Measurements from ENCODE around the gene HOXB4. TPM values are rescaled to one million over a fixed set of nuclear protein-coding genes. Genes with fewer than 3 reads are reported as not detected.
A peak's percentile ranks its signal among the peaks of the same experiment; 100 is the strongest.

Gene HOXB4
- polyA plus RNA-seq, 1 of the 3 experiments (the other 2 are of a cell fraction), result 0.03 TPM

DNA sequence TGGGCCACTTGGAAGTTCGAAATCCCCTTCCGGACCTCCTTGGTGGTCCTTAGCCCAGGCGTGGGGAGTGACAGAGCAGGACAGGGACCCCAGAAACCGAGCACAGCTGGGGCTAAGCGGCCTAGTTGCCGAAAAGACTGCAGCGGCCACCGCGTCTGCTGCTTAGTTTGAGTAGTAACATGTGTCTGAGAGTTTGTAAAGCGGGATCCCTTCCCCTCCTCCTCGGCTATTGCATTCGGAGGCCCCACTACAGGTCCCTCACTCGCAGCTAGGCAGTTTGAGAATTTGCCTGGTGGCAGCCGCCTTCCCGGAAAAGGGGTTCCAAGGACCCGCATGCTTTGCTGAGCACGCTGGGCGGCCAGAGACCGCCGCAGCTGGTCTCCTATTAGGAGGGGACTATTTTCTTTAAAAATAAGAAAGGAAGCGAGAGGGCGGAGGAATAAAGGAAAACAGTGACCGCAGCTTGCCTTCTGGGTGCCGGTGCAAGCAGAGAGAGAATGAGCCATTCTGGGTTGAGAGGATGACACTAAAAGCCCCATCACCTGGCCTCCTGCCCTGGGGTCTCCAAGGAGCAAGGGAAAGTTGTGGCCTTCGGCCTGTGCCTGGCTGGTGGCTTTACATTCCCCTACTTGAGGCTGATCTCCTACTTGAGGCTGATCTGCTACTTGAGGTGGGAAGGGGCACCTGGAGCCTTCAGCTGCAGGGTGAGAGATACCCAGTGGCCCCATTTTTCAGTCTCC, 16.6 kb upstream of the HOXB4 start (continued):
- TF ChIP-seq, protein P1, sequence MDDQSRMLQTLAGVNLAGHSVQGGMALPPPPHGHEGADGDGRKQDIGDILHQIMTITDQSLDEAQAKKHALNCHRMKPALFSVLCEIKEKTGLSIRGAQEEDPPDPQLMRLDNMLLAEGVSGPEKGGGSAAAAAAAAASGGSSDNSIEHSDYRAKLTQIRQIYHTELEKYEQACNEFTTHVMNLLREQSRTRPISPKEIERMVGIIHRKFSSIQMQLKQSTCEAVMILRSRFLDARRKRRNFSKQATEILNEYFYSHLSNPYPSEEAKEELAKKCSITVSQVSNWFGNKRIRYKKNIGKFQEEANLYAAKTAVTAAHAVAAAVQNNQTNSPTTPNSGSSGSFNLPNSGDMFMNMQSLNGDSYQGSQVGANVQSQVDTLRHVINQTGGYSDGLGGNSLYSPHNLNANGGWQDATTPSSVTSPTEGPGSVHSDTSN (IDR thresholded peaks at IDR 0.05), result no peak

DNA sequence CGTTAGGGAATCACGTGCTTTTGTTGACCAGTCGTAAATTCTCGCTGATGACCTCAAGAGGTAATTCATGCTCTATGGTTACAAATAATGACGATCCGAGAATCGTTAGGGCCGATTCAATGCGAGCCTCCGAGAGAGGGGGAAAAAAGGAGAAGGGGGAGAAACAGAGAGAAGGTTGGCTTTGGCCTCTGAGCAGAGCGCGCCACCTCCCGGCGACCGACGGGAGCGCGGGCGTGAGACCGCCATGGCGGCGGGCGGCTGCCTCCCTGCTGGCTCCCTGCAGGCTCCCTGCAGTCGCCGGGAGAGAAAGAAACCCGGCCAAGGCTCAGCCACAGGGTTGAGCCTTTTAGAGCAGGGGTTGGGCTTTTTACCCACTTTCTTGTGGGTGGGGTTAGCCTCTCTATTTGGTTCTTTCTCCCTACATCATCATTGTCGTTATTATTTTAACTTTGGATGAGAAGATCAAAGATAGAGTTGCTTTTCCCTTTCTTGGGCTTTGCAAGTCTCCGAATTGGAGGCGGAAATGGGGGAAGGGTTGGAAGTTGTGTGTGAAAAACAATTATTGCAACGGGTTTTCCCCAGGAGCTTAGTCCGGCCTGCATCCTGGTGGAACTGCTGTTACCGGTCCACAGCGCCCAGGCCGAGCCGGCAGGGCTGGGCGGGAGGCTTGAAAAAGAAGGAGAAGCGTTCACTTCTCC, 15.8 kb upstream of the HOXB4 start:
- CTCF ChIA-PET, result interaction anchor here (0.7 to 3.7 kb wide), 18 partner anchors 13 to 451 kb away, joined by 3 to 20 read pairs (median 4); partner anchors contain the start of genes HOXB1 and HOXB8
- 12% methylated on average over 33 of the region's 37 CpGs for WGBS (ENCODE audit: low lambda C conversion rate)
- peaks cover 4% of the 10 kb centered on the region for H3F3A ChIP-seq (replicated peaks; ENCODE audit: insufficient read depth)
- no peaks in the 10 kb centered on the region for H3K36me3 ChIP-seq (replicated peaks in 1 of 2; ENCODE audit: control insufficient read depth in 1 of 2, insufficient read depth in 2 of 2, low read length in 1 of 2)
- DNase-seq, result peak; percentile 96
- H3K4me2 ChIP-seq, result peak overlapping the region; percentile 17; the same call in 1 of the 2 replicates
- H3K79me2 ChIP-seq (ENCODE audit: insufficient read depth), result no peaks in the 10 kb centered on the region
- H4K20me1 ChIP-seq (ENCODE audit: insufficient read depth), result peaks cover 8% of the 10 kb centered on the region; the same call in 1 of the 2 replicates
- H3K9ac ChIP-seq, result no peak overlapping the region
- POLR2A ChIA-PET, result no interaction called here
- TF ChIP-seq SMC3 (IDR thresholded peaks at IDR 0.05; ENCODE audit: low read depth, low read length) (peak; percentile 93), GABPA (IDR thresholded peaks at IDR 0.05; ENCODE audit: low read depth) (no peak), RFX5 (IDR thresholded peaks at IDR 0.05; ENCODE audit: low read length) (no peak), RCOR1 (IDR thresholded peaks at IDR 0.05; ENCODE audit: low read length) (no peak), CHD2 (IDR thresholded peaks at IDR 0.05; ENCODE audit: low read length, partially characterized antibody) (no peak), ZBTB33 (IDR thresholded peaks at IDR 0.05; ENCODE audit: borderline replicate concordance, low read depth) (no peak), RAD21 (IDR thresholded peaks at IDR 0.05; ENCODE audit: low read length) (peak; percentile 86), USF2 (IDR thresholded peaks at IDR 0.05; ENCODE audit: borderline replicate concordance, low read depth, low read length) (no peak), NRF1 (IDR thresholded peaks at IDR 0.05; ENCODE audit: low read depth, low read length) (no peak; the same call in 1 of the 2 replicates), TAF1 (IDR thresholded peaks at IDR 0.05; ENCODE audit: borderline replicate concordance, low read depth, low read length) (no peak), MXI1 (IDR thresholded peaks at IDR 0.05; ENCODE audit: low read depth, low read length) (no peak), USF1 (IDR thresholded peaks at IDR 0.05; ENCODE audit: borderline replicate concordance, low read depth) (no peak), YY1 (IDR thresholded peaks at IDR 0.05; ENCODE audit: low read depth) (peak; percentile 84), FOXM1 (IDR thresholded peaks at IDR 0.05; ENCODE audit: low read depth) (no peak), MAX (IDR thresholded peaks at IDR 0.05; ENCODE audit: low read depth) (no peak)
- TF ChIP-seq, protein P2, sequence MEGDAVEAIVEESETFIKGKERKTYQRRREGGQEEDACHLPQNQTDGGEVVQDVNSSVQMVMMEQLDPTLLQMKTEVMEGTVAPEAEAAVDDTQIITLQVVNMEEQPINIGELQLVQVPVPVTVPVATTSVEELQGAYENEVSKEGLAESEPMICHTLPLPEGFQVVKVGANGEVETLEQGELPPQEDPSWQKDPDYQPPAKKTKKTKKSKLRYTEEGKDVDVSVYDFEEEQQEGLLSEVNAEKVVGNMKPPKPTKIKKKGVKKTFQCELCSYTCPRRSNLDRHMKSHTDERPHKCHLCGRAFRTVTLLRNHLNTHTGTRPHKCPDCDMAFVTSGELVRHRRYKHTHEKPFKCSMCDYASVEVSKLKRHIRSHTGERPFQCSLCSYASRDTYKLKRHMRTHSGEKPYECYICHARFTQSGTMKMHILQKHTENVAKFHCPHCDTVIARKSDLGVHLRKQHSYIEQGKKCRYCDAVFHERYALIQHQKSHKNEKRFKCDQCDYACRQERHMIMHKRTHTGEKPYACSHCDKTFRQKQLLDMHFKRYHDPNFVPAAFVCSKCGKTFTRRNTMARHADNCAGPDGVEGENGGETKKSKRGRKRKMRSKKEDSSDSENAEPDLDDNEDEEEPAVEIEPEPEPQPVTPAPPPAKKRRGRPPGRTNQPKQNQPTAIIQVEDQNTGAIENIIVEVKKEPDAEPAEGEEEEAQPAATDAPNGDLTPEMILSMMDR (IDR thresholded peaks at IDR 0.05), result peak; percentile 97
- peaks cover 98% of the 10 kb centered on the region for H3K27me3 ChIP-seq (ENCODE audit: insufficient read depth)
- H3K9me3 ChIP-seq, result no peaks in the 10 kb centered on the region
- H3K4me1 ChIP-seq (ENCODE audit: control insufficient read depth in 1 of 2, insufficient read depth in 2 of 2, low read depth in 1 of 2, low read length in 1 of 2), result 0 out of 4 replicates have a peak, but pooled peaks cover 0 to 4% of the 10 kb centered on the region in 2 experiments
- no peak overlapping the region for H3K27ac ChIP-seq (ENCODE audit: low read depth in 2 of 2, low read length in 1 of 2)
- H3K4me3 ChIP-seq (ENCODE audit: low read depth in 2 of 2, low read length in 1 of 2), result no peak overlapping the region; a peak in 1 of 4 replicates
- H2AFZ ChIP-seq (ENCODE audit: low read depth), result peak overlapping the region; percentile 53; the same call in 1 of the 2 replicates
- H3K9me2 ChIP-seq, result no peaks in the 10 kb centered on the region

Data from SK-N-SH (cell line).